K562 (cell line): ENCODE measurements around the gene PRDM2. TPM values are rescaled to one million over a fixed set of nuclear protein-coding genes. Genes with fewer than 3 reads are reported as not detected.

Experiments
- ATAC-seq: fragments of 200-7000 bp; cut with Tn5 transposase; 3 replicates; pipeline ENCODE4 v1.9.1; 2020; ENCODE audit warnings: moderate library complexity
- BruUV-seq: library from RNA; stranded (reverse); fragments of 400-500 nt; replicated peaks from 2 replicates; lab custom pipeline; 2021; lab: Mats Ljungman, UMichigan
- CTCF ChIA-PET: fragments of 300-600 bp; formaldehyde crosslinking; extraction: SDS; loops from one replicate; lab custom pipeline; 2021; ENCODE audit warnings: low intra/inter-chr PET ratio; lab: Yijun Ruan, JAX
- POLR2A ChIA-PET: fragments of 300-600, 350-650 bp; sonication (Branson Sonifier 250); formaldehyde crosslinking; extraction: SDS; loops from one replicate; lab custom pipeline; 2021; ENCODE audit warnings: antibody characterized with exemption, inconsistent platforms; lab: Yijun Ruan, JAX
- DNase-seq, 4 experiments: peaks; one replicate each; pipeline versions ENCODE4 v3.0.0 to v3.0.0-alpha.2; 2011 to 2018; ENCODE audit warnings: low spot score in 3 of 4, mixed read lengths in 3 of 4; ENCODE audit errors: extremely low read depth in 1 of 4
- FAIRE-seq: peaks from 2 replicates; lab custom pipeline; 2011; peaks lifted over from hg19 to GRCh38; lab: Jason Lieb, UNC
- H2AFZ ChIP-seq: 2 replicates; pipeline ENCODE4 v1.6.0; 2011; ENCODE audit warnings: low read depth, low read length, control low read depth, inconsistent platforms
- H3K27ac ChIP-seq: fragments of 200-600 bp; 3 replicates; pipeline ENCODE4 v1.8.0; 2011; ENCODE audit warnings: low read depth, mild to moderate bottlenecking, control low read depth, inconsistent platforms, low read length, moderate library complexity, mixed read lengths; ENCODE audit errors: extremely low read depth
- H3K27me3 ChIP-seq, 2 experiments: fragments of 300-600 bp in 1 of 2; 2 replicates in 1 of 2; 3 replicates in 1 of 2; pipeline versions ENCODE4 v1.6.0 to v1.8.0; 2011; ENCODE audit warnings: inconsistent platforms in 2 of 2, low read length in 2 of 2, mild to moderate bottlenecking in 1 of 2, mixed read lengths in 1 of 2, moderate library complexity in 1 of 2; ENCODE audit not compliant: control insufficient read depth in 2 of 2, insufficient read depth in 2 of 2
- H3K36me3 ChIP-seq: fragments of 300-600 bp; 3 replicates; pipeline ENCODE4 v1.8.0; 2011; ENCODE audit warnings: mild to moderate bottlenecking, low read length, inconsistent platforms; ENCODE audit not compliant: control insufficient read depth, insufficient read depth
- H3K4me1 ChIP-seq, 2 experiments: fragments of 200-600 bp in 1 of 2; replicated peaks in 1 of 2; 2 replicates in 1 of 2; 3 replicates in 1 of 2; pipeline versions ENCODE4 v1.5.1 to v1.8.0; 2011; ENCODE audit warnings: inconsistent platforms in 2 of 2, low read length in 2 of 2, mild to moderate bottlenecking in 1 of 2, mixed read lengths in 1 of 2, moderate library complexity in 1 of 2; ENCODE audit not compliant: control insufficient read depth in 2 of 2, insufficient read depth in 2 of 2
- H3K4me2 ChIP-seq: 2 replicates; pipeline ENCODE4 v1.6.1; 2011; ENCODE audit warnings: low read length, control low read depth, inconsistent platforms, mixed read lengths; ENCODE audit not compliant: insufficient read depth
- H3K4me3 ChIP-seq: fragments of 200-600 bp; sonication (generic), shearing (Covaris generic); 2 replicates; pipeline ENCODE4 v1.5.1; 2016; ENCODE audit warnings: control low read depth, inconsistent platforms
- H3K79me2 ChIP-seq: fragments of 200-600 bp; 3 replicates; pipeline ENCODE4 v1.8.0; 2011; ENCODE audit warnings: low read length, inconsistent platforms; ENCODE audit not compliant: control insufficient read depth, insufficient read depth
- H3K9ac ChIP-seq, 2 experiments: 2 replicates each; pipeline versions ENCODE4 v1.6.0 to v1.6.1; 2011; ENCODE audit warnings: low read depth in 2 of 2, low read length in 2 of 2, control low read depth in 1 of 2, inconsistent platforms in 1 of 2, mild to moderate bottlenecking in 1 of 2, mixed read lengths in 1 of 2; ENCODE audit not compliant: insufficient read depth in 1 of 2
- H3K9me1 ChIP-seq: one replicate; pipeline ENCODE4 v1.6.0; 2011; ENCODE audit warnings: inconsistent platforms, mild to moderate bottlenecking, low read length, moderate library complexity; ENCODE audit not compliant: control insufficient read depth, insufficient read depth
- H3K9me3 ChIP-seq: replicated peaks from 2 replicates; pipeline ENCODE4 v1.5.1; 2011; ENCODE audit warnings: low read depth, low read length, inconsistent platforms; ENCODE audit not compliant: control insufficient read depth, insufficient read depth
- H4K20me1 ChIP-seq: replicated peaks from 2 replicates; pipeline ENCODE4 v1.6.1; 2011; ENCODE audit warnings: low read length, inconsistent platforms, mixed read lengths; ENCODE audit not compliant: control insufficient read depth, insufficient read depth
- BHLHE40 ChIP-seq: IDR thresholded peaks from 2 replicates; pipeline ENCODE4 v1.6.1; 2011; ENCODE audit warnings: low read length, improper control_type of control experiment
- ELF4 ChIP-seq: fragments of 450-650 bp; formaldehyde crosslinking; IDR thresholded peaks from 2 replicates; pipeline ENCODE4 v1.4.0; 2022; ENCODE audit warnings: missing genetic modification characterization
- L3MBTL2 ChIP-seq: fragments of 450-650 bp; IDR thresholded peaks from 2 replicates; pipeline ENCODE4 v1.6.1; 2016; ENCODE audit warnings: mild to moderate bottlenecking, moderate library complexity
- MTA1 ChIP-seq: fragments of 450-650 bp; IDR thresholded peaks from 2 replicates; pipeline ENCODE4 v1.6.1; 2017; ENCODE audit warnings: borderline replicate concordance
- NRF1 ChIP-seq, 2 experiments: fragments of 450-650 bp; IDR thresholded peaks in 1 of 2; conservative IDR thresholded peaks in 1 of 2; 2 replicates each; pipeline ENCODE4 v1.6.1; 2014; ENCODE audit warnings: mild to moderate bottlenecking in 2 of 2
- PCBP2 ChIP-seq: fragments of 200-400 bp; formaldehyde crosslinking; IDR thresholded peaks from 2 replicates; pipeline ENCODE4 v1.6.1; 2018; ENCODE audit warnings: low read length, low read depth, mild to moderate bottlenecking, moderate library complexity; ENCODE audit not compliant: poor library complexity, severe bottlenecking
- PTTG1 ChIP-seq: fragments of 450-650 bp; IDR thresholded peaks from 2 replicates; pipeline ENCODE4 v1.6.1; 2016; ENCODE audit warnings: low read depth, mild to moderate bottlenecking, missing genetic modification characterization, missing compliant biosample characterization
- RAD21 ChIP-seq, 2 experiments: fragments of 250-450 bp in 1 of 2; fragments of 450-650 bp in 1 of 2; sonication (Bioruptor Pico) in 1 of 2; formaldehyde crosslinking in 1 of 2; IDR thresholded peaks in 1 of 2; conservative IDR thresholded peaks in 1 of 2; 2 replicates each; pipeline versions ENCODE4 v1.4.0 to v1.8.0; 2020 to 2022; ENCODE audit warnings: mild to moderate bottlenecking in 2 of 2, moderate library complexity in 1 of 2
- SMARCA5 ChIP-seq: fragments of 450-650 bp; IDR thresholded peaks from 2 replicates; pipeline ENCODE4 v1.6.1; 2016
- SMARCE1 ChIP-seq: fragments of 450-650 bp; IDR thresholded peaks from 2 replicates; pipeline ENCODE4 v1.7.1; 2016; ENCODE audit warnings: mild to moderate bottlenecking
- SUPT5H ChIP-seq: fragments of 450-650 bp; IDR thresholded peaks from 2 replicates; pipeline ENCODE4 v1.6.1; 2016
- YBX1 ChIP-seq: fragments of 450-650 bp; IDR thresholded peaks from 2 replicates; pipeline ENCODE4 v1.7.1; 2016; ENCODE audit warnings: mild to moderate bottlenecking
- ZBED1 ChIP-seq: IDR thresholded peaks from 2 replicates; pipeline ENCODE4 v1.6.1; 2014
- WGBS: fragments of 100-300 bp; shearing (Covaris generic); methylation state at CpG from one replicate; pipeline ENCODE4 v1.1.6; 2016; ENCODE audit warnings: low coverage, mixed read lengths; ENCODE audit not compliant: insufficient coverage; ENCODE audit errors: missing lambda C conversion rate; 5-methylcytosine and 5-hydroxymethylcytosine counted together
- in situ Hi-C: fragments of 300-500 bp; cut with MboI; formaldehyde crosslinking; loops from 4 replicates; pipeline ENCODE4 v1.15.0; 2018; ENCODE audit warnings: inconsistent platforms, mixed read lengths
- intact Hi-C: fragments of 100-400 bp; cut with micrococcal nuclease; formaldehyde crosslinking; loops from 2 replicates; pipeline ENCODE4 v1.14.2; 2022
- polyA plus RNA-seq, 8 experiments: library from polyadenylated mRNA; depleted of rRNA in 4 of 8; stranded (reverse) in 5 of 8; unstranded in 3 of 8; fragments of >200 nt; fragmentation: Nextera tagmentation in 2 of 8; fragmentation: Illumina TruSeq in 1 of 8; extraction: Ambion mirVana in 2 of 8; extraction: Trizol in 1 of 8; gene quantifications; 2 replicates each; pipeline versions ENCODE4 v1.2.1 to v1.2.3, GENCODE V29; 2011 to 2014; ENCODE audit warnings: inconsistent platforms in 1 of 8, missing spikeins in 1 of 8
- total RNA-seq, 7 experiments: library from RNA; depleted of rRNA in 6 of 7; stranded (reverse); fragments of >200 nt in 6 of 7; fragmentation: Illumina TruSeq in 2 of 7; extraction: Trizol in 2 of 7; gene quantifications; 2 replicates each; pipeline versions ENCODE4 v1.2.1 to v1.2.3, GENCODE V29; 2011 to 2021; ENCODE audit warnings: low replicate concordance in 1 of 7
- TF ChIP-seq, protein P1 (sequence below): sonication (generic); formaldehyde crosslinking; IDR thresholded peaks from 2 replicates; pipeline ENCODE4 v1.8.1; 2022; ENCODE audit warnings: missing genetic modification reagents

The PRDM2 gene
- total and polyA plus RNA-seq, 9 of the 15 experiments (the other 6 are each of a cell fraction or from before 2014, with no cell fraction given), result 5.4 to 27.6 (median 12.5) TPM

DNA sequence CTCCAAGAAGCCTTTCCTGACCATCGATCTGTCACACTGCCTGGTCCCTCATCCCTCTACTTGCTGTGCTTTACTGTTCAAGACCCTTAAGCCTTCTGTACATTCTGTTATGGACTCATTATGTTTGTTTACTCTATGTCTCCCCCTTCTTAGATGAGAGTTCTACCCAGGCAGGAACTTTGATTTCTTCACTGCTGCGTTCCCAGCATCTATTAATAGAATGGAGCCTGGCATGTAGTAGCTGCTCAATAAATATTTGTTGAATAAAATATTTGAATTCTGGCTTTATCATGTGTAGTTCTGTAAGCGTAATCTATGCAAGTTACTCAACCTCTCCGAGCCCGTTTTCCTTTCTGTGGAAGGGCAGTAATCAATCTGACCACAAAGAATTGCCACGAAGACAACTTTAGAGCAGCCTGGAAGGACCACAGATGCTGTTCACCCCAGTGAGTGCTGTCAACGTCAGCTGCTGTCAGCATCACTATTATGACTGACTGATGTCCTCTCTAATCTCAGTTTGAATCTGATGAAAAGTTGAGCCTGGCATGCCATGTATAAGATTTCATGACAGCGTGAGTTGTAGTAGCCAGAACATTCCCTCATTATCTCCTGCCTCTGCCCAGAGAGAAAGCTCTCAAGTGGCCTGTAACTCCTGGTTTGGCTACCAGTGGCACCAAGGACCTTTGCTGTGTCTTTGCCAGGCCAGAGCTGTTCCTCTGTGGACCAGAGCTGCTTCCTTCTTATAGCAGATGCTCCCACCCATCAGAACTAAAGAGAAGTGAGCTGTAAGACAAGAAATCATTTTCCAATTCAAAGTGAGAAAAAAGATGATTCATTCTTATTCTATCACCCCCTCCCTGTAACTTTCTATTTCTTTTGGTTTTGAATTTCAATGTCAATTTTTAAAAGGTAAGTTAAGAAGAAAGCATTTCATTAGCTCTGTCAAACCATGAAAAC is 94.5 kb downstream of the PRDM2 start:
- ATAC-seq (no peak), DNase-seq (no peak), FAIRE-seq (no peak)
- H3K9me1 ChIP-seq, result no peaks in the 10 kb centered on the region
- POLR2A ChIA-PET, result interaction anchor here (0.7 to 2.0 kb wide), 5 partner anchors 11 to 120 kb away, joined by 3 to 11 read pairs (median 4); no protein-coding TSS in a partner anchor
- BruUV-seq, result no TSS peak
- no peaks in the 10 kb centered on the region for H3K4me1 ChIP-seq
- no peak overlapping the region for H2AFZ ChIP-seq
- no peak overlapping the region for H3K4me3 ChIP-seq
- no peak overlapping the region for H3K9ac ChIP-seq
- CTCF ChIA-PET, result no interaction called here
- no peak overlapping the region for H3K4me2 ChIP-seq
- H4K20me1 ChIP-seq, result 0 out of 2 replicates have a peak, but pooled peaks cover 5% of the 10 kb centered on the region
- no peaks in the 10 kb centered on the region for H3K9me3 ChIP-seq
- H3K27ac ChIP-seq, result no peak overlapping the region
- 71% methylated on average over 8 of the region's 8 CpGs for WGBS
- no peaks in the 10 kb centered on the region for H3K36me3 ChIP-seq
- H3K79me2 ChIP-seq, result no peaks in the 10 kb centered on the region
- in situ Hi-C loops, result no loop called here
- no peaks in the 10 kb centered on the region for H3K27me3 ChIP-seq
- TF ChIP-seq, protein P1, sequence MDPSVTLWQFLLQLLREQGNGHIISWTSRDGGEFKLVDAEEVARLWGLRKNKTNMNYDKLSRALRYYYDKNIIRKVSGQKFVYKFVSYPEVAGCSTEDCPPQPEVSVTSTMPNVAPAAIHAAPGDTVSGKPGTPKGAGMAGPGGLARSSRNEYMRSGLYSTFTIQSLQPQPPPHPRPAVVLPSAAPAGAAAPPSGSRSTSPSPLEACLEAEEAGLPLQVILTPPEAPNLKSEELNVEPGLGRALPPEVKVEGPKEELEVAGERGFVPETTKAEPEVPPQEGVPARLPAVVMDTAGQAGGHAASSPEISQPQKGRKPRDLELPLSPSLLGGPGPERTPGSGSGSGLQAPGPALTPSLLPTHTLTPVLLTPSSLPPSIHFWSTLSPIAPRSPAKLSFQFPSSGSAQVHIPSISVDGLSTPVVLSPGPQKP (CRISPR knock-in tag), result no peak
- no peak for TF ChIP-seq NRF1 (conservative IDR thresholded peaks at IDR 0.05 in 1 of 2, IDR thresholded peaks at IDR 0.05 in 1 of 2)
- no peak for TF ChIP-seq PTTG1 (tag)
- TF ChIP-seq ZBED1, result no peak
- TF ChIP-seq RAD21 (CRISPR knock-in tag; conservative IDR thresholded peaks at IDR 0.05 in 1 of 2, IDR thresholded peaks at IDR 0.05 in 1 of 2), result no peak
- TF ChIP-seq L3MBTL2, result no peak
- TF ChIP-seq ELF4 (CRISPR knock-in tag), result no peak
- TF ChIP-seq MTA1, result no peak
- no peak for TF ChIP-seq SUPT5H
- no peak for TF ChIP-seq YBX1
- TF ChIP-seq SMARCA5, result no peak
- no peak for TF ChIP-seq BHLHE40
- TF ChIP-seq PCBP2, result no peak
- no peak for TF ChIP-seq SMARCE1
- intact Hi-C loops, result no loop called here
